Thyroid gland (tissue), 4 donors: Measurements from ENCODE around the gene TWSG1. TPM values are rescaled to one million over a fixed set of nuclear protein-coding genes. Genes with fewer than 3 reads are reported as not detected.

Experiments
- DNase-seq, 2 donors: peaks; one replicate each; pipeline ENCODE4 v3.0.0-alpha.2; 2019
- H3K27ac ChIP-seq, 3 donors: fragments of 200-600 bp; sonication (generic); 1 replicate in 2 of 3; 2 replicates in 1 of 3; pipeline ENCODE4 v1.5.1; 2016 to 2019; ENCODE audit warnings: mild to moderate bottlenecking in 1 of 3, moderate library complexity in 1 of 3
- H3K27me3 ChIP-seq: fragments of 200-600 bp; sonication (generic); one replicate; pipeline ENCODE4 v1.5.1; 2019
- H3K36me3 ChIP-seq, 2 donors: fragments of 200-600 bp; sonication (generic); one replicate each; pipeline ENCODE4 v1.5.1; 2016 to 2019
- H3K4me1 ChIP-seq, 2 donors: fragments of 200-600 bp; sonication (generic); one replicate each; pipeline ENCODE4 v1.5.1; 2017 to 2019
- H3K4me3 ChIP-seq, 3 donors: fragments of 200-600 bp; sonication (generic); replicated peaks in 1 of 3; 1 replicate in 2 of 3; 2 replicates in 1 of 3; pipeline ENCODE4 v1.5.1; 2016; ENCODE audit warnings: mild to moderate bottlenecking in 1 of 3
- H3K9me3 ChIP-seq: fragments of 200-600 bp; sonication (generic); one replicate; pipeline ENCODE4 v1.5.1; 2017
- POLR2A ChIP-seq, 2 donors: fragments of 450-650 bp; IDR thresholded peaks; one replicate each; pipeline ENCODE4 v1.6.1; 2017; ENCODE audit warnings: antibody characterized with exemption in 2 of 2, mild to moderate bottlenecking in 2 of 2, moderate library complexity in 1 of 2
- WGBS, 2 donors: methylation state at CpG; one replicate each; pipeline ENCODE4 v1.1.5; 2017; 5-methylcytosine and 5-hydroxymethylcytosine counted together
- intact Hi-C: fragments of 100-400 bp; cut with DNase I; formaldehyde crosslinking; loops from one replicate; pipeline ENCODE4 v1.15.1; 2023
- total RNA-seq, 4 donors: library from RNA; depleted of rRNA; stranded (reverse); fragments of >200 nt; gene quantifications; one replicate each; pipeline ENCODE4 v1.2.3, GENCODE V29; 2016
- TF ChIP-seq, protein P1 (sequence below), 6 experiments: fragments of 200-600 bp in 3 of 6; fragments of 450-650 bp in 3 of 6; sonication (generic) in 3 of 6; IDR thresholded peaks; one replicate each; pipeline ENCODE4 v1.5.1; 2016 to 2019; ENCODE audit warnings: antibody characterized with exemption in 6 of 6, mild to moderate bottlenecking in 2 of 6, inconsistent platforms in 1 of 6, moderate library complexity in 1 of 6

TWSG1 gene
- total RNA-seq, 4 donors from 2014 or later, result 53.0 to 62.9 (median 59.7) TPM

DNA sequence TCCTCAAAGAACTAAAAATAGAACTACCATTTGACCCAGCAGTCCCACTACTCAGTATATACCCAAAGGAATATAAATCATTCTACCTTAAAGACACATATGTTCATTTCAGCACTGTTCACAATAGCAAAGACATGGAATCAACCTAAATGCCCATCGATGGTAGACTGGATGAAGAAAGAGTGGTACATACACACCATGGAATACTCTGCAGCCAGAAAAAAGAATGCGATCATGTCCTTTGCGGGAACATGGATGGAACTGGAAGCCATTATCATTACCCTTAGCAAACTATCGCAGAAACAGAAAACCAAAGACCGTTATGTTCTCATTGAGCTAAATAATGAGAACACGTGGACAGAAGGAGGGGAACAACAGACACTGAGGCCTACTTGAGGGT, 44.5 kb downstream of the TWSG1 start:
- no peaks in the 10 kb centered on the region for H3K27me3 ChIP-seq
- no peaks in the 10 kb centered on the region for H3K9me3 ChIP-seq
- intact Hi-C loops, result no loop called here
- H3K36me3 ChIP-seq, result no peaks in the 10 kb centered on the region
- H3K27ac ChIP-seq, result no peak overlapping the region
- H3K4me3 ChIP-seq, result no peak overlapping the region
- no peaks in the 10 kb centered on the region for H3K4me1 ChIP-seq
- 95 to 98% methylated on average over 6 of the region's 6 CpGs for WGBS, 2 donors
- no peak for DNase-seq
- TF ChIP-seq POLR2A (IDR thresholded peaks at IDR 0.05), result no peak
- TF ChIP-seq, protein P1, sequence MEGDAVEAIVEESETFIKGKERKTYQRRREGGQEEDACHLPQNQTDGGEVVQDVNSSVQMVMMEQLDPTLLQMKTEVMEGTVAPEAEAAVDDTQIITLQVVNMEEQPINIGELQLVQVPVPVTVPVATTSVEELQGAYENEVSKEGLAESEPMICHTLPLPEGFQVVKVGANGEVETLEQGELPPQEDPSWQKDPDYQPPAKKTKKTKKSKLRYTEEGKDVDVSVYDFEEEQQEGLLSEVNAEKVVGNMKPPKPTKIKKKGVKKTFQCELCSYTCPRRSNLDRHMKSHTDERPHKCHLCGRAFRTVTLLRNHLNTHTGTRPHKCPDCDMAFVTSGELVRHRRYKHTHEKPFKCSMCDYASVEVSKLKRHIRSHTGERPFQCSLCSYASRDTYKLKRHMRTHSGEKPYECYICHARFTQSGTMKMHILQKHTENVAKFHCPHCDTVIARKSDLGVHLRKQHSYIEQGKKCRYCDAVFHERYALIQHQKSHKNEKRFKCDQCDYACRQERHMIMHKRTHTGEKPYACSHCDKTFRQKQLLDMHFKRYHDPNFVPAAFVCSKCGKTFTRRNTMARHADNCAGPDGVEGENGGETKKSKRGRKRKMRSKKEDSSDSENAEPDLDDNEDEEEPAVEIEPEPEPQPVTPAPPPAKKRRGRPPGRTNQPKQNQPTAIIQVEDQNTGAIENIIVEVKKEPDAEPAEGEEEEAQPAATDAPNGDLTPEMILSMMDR (IDR thresholded peaks at IDR 0.05), result no peak

DNA sequence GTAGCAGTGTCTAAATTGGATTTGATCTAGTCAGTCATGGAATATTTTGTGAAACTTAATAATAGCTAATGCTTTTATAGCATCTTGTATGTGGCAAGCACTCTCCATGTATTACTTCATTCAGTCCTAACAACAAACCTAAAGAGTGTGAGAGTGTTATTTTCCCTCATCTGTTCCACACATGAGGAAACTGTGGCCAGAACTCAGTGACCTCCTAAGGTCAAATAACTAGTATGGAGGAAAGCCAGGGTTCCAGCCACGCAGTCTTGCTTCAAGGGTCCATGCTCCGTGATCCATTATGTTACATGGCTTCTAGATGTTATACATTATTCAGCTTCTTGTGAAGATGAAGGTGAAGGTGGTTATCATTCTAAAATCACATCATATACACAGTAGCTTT, 45.5 kb downstream of the TWSG1 start:
- H3K27ac ChIP-seq, result no peak overlapping the region
- H3K27me3 ChIP-seq, result no peaks in the 10 kb centered on the region
- H3K9me3 ChIP-seq, result no peaks in the 10 kb centered on the region
- intact Hi-C loops, result no loop called here
- no peaks in the 10 kb centered on the region for H3K4me1 ChIP-seq
- no peak for DNase-seq
- no peaks in the 10 kb centered on the region for H3K36me3 ChIP-seq
- no peak overlapping the region for H3K4me3 ChIP-seq
- no peak for TF ChIP-seq POLR2A (IDR thresholded peaks at IDR 0.05)
- TF ChIP-seq, protein P1 (IDR thresholded peaks at IDR 0.05), result no peak
- WGBS, 2 donors, result 79 to 82% methylated on average over 2 of the region's 2 CpGs

DNA sequence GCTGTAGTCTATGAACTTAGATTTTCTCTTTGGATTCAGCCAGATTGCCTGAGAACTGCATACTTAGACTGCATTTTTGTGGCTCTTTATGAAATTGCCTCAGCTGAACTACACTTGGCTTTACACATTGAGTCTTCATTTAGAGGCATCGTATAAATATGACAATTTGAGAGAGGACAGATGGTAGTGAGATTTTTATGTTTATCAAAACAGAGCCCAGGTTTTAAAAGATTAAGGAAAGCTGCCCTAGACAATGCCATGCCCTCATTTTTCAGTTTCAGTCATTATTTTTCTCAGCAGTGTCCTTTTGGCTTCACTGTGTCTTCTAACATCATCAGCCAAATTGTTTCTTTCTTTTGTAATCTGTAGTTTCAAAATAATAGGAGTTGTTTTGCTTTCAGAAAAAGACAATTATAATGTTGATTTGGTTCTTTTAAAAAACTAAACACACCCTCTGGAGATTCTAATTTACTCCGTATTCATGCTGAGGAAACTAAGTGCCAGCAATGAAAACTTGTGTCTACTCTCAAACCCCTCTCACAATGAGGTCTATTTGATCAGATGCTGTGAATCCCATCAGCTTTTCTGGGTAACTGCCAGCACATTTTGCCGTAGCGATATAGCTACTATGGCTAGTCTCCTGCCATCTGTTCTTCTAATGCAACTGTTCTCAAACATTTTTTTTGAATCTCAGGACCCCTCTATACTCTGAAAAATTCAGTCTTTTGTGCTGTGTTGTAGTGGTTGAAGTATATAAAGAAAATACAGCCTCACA, 46.2 kb downstream of the TWSG1 start:
- H3K36me3 ChIP-seq, result no peaks in the 10 kb centered on the region
- H3K4me3 ChIP-seq, result no peak overlapping the region
- H3K27ac ChIP-seq, result no peak overlapping the region
- no peaks in the 10 kb centered on the region for H3K27me3 ChIP-seq
- no peaks in the 10 kb centered on the region for H3K9me3 ChIP-seq
- WGBS, 2 donors, result 58% methylated on average over 4 of the region's 4 CpGs
- TF ChIP-seq, protein P1 (IDR thresholded peaks at IDR 0.05), result no peak
- no peak for TF ChIP-seq POLR2A (IDR thresholded peaks at IDR 0.05)
- H3K4me1 ChIP-seq, result no peaks in the 10 kb centered on the region
- no peak for DNase-seq
- intact Hi-C loops, result no loop called here

DNA sequence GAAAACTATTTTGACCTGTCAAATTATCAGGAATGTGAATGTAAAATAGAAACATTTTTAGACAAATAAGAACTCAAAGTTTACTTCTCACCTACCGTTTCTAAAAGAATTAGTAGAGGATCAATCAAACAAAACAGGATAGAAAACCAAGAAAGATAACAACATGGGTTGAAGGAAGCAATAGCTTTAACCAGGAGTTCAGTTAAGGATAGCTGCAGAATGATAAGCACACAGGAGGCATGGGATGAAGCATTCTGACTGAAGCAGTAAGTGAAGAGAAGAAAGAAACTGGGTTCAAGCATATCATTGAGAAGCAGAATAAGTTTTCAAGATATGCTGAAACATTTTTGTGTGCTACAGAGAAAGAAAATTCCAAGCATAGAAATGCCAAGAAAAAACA, 52.3 kb downstream of the TWSG1 start:
- Histone ChIP-seq H3K27ac (no peak overlapping the region), H3K9me3 (no peaks in the 10 kb centered on the region), H3K27me3 (no peaks in the 10 kb centered on the region), H3K4me3 (no peak overlapping the region), H3K4me1 (no peaks in the 10 kb centered on the region), H3K36me3 (no peaks in the 10 kb centered on the region)
- TF ChIP-seq POLR2A (IDR thresholded peaks at IDR 0.05), result no peak
- TF ChIP-seq, protein P1 (IDR thresholded peaks at IDR 0.05), result no peak
- no peak for DNase-seq
- 78 to 90% methylated on average over 1 of the region's 1 CpG for WGBS, 2 donors
- intact Hi-C loops, result no loop called here

DNA sequence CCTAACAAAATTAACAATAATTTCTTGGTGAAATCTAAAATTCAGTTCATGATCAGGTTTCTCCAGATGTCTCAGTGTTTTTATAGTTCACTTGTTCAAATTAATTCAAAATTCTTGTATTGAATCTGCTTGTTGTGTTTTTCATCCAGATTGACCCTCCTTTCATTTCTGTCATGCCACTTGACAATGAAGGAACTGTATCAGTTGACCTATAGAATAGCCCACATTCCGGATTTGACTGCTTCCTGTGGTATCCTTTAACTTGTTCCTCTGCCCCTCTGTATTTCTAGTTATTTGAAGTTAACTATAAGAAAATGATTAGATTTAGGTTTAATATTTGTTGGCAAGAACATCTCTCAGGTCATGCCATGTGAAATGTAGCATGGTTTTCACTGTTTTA, 53.3 kb downstream of the TWSG1 start:
- Histone ChIP-seq H3K9me3 (no peaks in the 10 kb centered on the region), H3K36me3 (no peaks in the 10 kb centered on the region), H3K4me3 (no peak overlapping the region), H3K4me1 (no peaks in the 10 kb centered on the region), H3K27me3 (no peaks in the 10 kb centered on the region), H3K27ac (no peak overlapping the region)
- TF ChIP-seq POLR2A (IDR thresholded peaks at IDR 0.05), result no peak
- TF ChIP-seq, protein P1 (IDR thresholded peaks at IDR 0.05), result no peak
- no peak for DNase-seq
- 89 to 93% methylated on average over 1 of the region's 1 CpG for WGBS, 2 donors
- intact Hi-C loops, result no loop called here
